H1 (cell line): Measurements from ENCODE around the gene GPR35. TPM values are rescaled to one million over a fixed set of nuclear protein-coding genes. Genes with fewer than 3 reads are reported as not detected.
"Not testable (repeated sequence)": the region's sequence is repeated elsewhere in the genome, so short reads cannot be mapped to it uniquely, and the experiment has no call there.

Experiments used
- CTCF ChIA-PET: fragments of 300-600 bp; sonication (Branson Sonifier 250); formaldehyde crosslinking; loops from one replicate; lab custom pipeline; 2021; ENCODE audit not compliant: partially characterized antibody; lab: Charles Lee
- POLR2A ChIA-PET: fragments of 300-600 bp; sonication (Branson Sonifier 250); formaldehyde crosslinking; loops from one replicate; lab custom pipeline; 2021; ENCODE audit warnings: inconsistent platforms; ENCODE audit not compliant: partially characterized antibody; lab: Charles Lee
- DNase-seq, 2 experiments: peaks; one replicate each; pipeline versions ENCODE4 v3.0.0 to v3.0.0-alpha.2; 2010 to 2022; ENCODE audit warnings: low spot score in 2 of 2, low read depth in 1 of 2, mixed read lengths in 1 of 2
- FAIRE-seq: peaks from 2 replicates; lab custom pipeline; 2011; peaks lifted over from hg19 to GRCh38; lab: Jason Lieb, UNC
- H2AFZ ChIP-seq: 2 replicates; pipeline ENCODE4 v1.8.1; 2012; ENCODE audit warnings: low read length, inconsistent platforms
- H2AK5ac ChIP-seq: 2 replicates; pipeline ENCODE4 v1.6.1; 2013; ENCODE audit warnings: low read depth, low read length
- H2BK120ac ChIP-seq: replicated peaks from 2 replicates; pipeline ENCODE3; 2013; ENCODE audit warnings: low read depth, low read length, inconsistent platforms
- H2BK12ac ChIP-seq: 2 replicates; pipeline ENCODE4 v1.6.1; 2013; ENCODE audit warnings: low read depth, low read length
- H2BK15ac ChIP-seq: 2 replicates; pipeline ENCODE4 v1.6.1; 2013; ENCODE audit warnings: low read length
- H2BK20ac ChIP-seq: 2 replicates; pipeline ENCODE4 v1.6.1; 2013; ENCODE audit warnings: low read length
- H2BK5ac ChIP-seq: 2 replicates; pipeline ENCODE4 v1.6.1; 2013; ENCODE audit warnings: low read depth, low read length
- H3K14ac ChIP-seq: 2 replicates; pipeline ENCODE4 v1.6.1; 2013; ENCODE audit warnings: inconsistent platforms; ENCODE audit not compliant: insufficient read length
- H3K18ac ChIP-seq: 2 replicates; pipeline ENCODE4 v1.6.1; 2013; ENCODE audit warnings: low read length; ENCODE audit errors: extremely low read depth
- H3K23ac ChIP-seq: 2 replicates; pipeline ENCODE4 v1.6.1; 2013; ENCODE audit warnings: inconsistent platforms; ENCODE audit not compliant: insufficient read length
- H3K23me2 ChIP-seq: 2 replicates; pipeline ENCODE4 v1.6.1; 2013; ENCODE audit warnings: low read depth, low read length
- H3K27ac ChIP-seq: 2 replicates; pipeline ENCODE4 v1.6.1; 2011; ENCODE audit warnings: low read depth, low read length, inconsistent platforms
- H3K27me3 ChIP-seq, 4 experiments: replicated peaks in 1 of 4; 1 replicate in 1 of 4; 2 replicates in 3 of 4; pipeline versions ENCODE4 v1.6.1 to v1.8.1; 2011 to 2013; ENCODE audit warnings: low read length in 3 of 4, mild to moderate bottlenecking in 3 of 4, inconsistent platforms in 2 of 4, mixed read lengths in 2 of 4, moderate library complexity in 1 of 4; ENCODE audit not compliant: control insufficient read depth in 3 of 4, insufficient read depth in 3 of 4; ENCODE audit errors: extremely low read depth in 1 of 4
- H3K36me3 ChIP-seq, 4 experiments: 2 replicates each; pipeline versions ENCODE4 v1.6.1 to v1.8.1; 2011 to 2013; ENCODE audit warnings: mild to moderate bottlenecking in 4 of 4, low read length in 3 of 4, moderate library complexity in 2 of 4, control low read depth in 1 of 4, inconsistent platforms in 1 of 4; ENCODE audit not compliant: insufficient read depth in 4 of 4, control insufficient read depth in 2 of 4
- H3K4ac ChIP-seq: replicated peaks from 2 replicates; pipeline ENCODE3; 2013; ENCODE audit warnings: low read length, low read depth, mixed read lengths, inconsistent platforms; ENCODE audit not compliant: insufficient read length
- H3K4me1 ChIP-seq, 4 experiments: replicated peaks in 1 of 4; 1 replicate in 1 of 4; 2 replicates in 3 of 4; pipeline versions ENCODE4 v1.6.1 to v1.8.1; 2011 to 2013; ENCODE audit warnings: low read length in 3 of 4, inconsistent platforms in 2 of 4, mixed read lengths in 1 of 4; ENCODE audit not compliant: insufficient read depth in 4 of 4, control insufficient read depth in 3 of 4
- H3K4me2 ChIP-seq, 2 experiments: 2 replicates each; pipeline versions ENCODE4 v1.6.1 to v1.8.1; 2011 to 2013; ENCODE audit warnings: low read depth in 2 of 2, low read length in 2 of 2, control low read depth in 1 of 2, inconsistent platforms in 1 of 2, mild to moderate bottlenecking in 1 of 2; ENCODE audit not compliant: insufficient read depth in 1 of 2
- H3K4me3 ChIP-seq, 4 experiments: fragments of 200-600, 300-600 bp in 1 of 4; sonication (generic), shearing (Covaris generic), sonication (Bioruptor Twin) in 1 of 4; 2 replicates each; pipeline versions ENCODE4 v1.5.1 to v1.8.1; 2011 to 2016; ENCODE audit warnings: low read length in 4 of 4, low read depth in 3 of 4, control low read depth in 2 of 4, inconsistent platforms in 2 of 4, mild to moderate bottlenecking in 2 of 4, mixed read lengths in 1 of 4, moderate library complexity in 1 of 4; ENCODE audit not compliant: insufficient read depth in 2 of 4; ENCODE audit errors: extremely low read depth in 1 of 4
- H3K56ac ChIP-seq: replicated peaks from 2 replicates; pipeline ENCODE3; 2013; ENCODE audit warnings: low read depth, mild to moderate bottlenecking, mixed read lengths, low read length, inconsistent platforms; ENCODE audit not compliant: insufficient read length
- H3K79me1 ChIP-seq: 2 replicates; pipeline ENCODE4 v1.6.1; 2013; ENCODE audit warnings: low read depth, low read length, control low read depth
- H3K79me2 ChIP-seq, 2 experiments: 2 replicates each; pipeline versions ENCODE4 v1.6.1 to v1.8.1; 2012 to 2013; ENCODE audit warnings: low read length in 2 of 2, mild to moderate bottlenecking in 2 of 2, inconsistent platforms in 1 of 2; ENCODE audit not compliant: insufficient read depth in 2 of 2, control insufficient read depth in 1 of 2
- H3K9ac ChIP-seq, 4 experiments: replicated peaks in 1 of 4; 1 replicate in 1 of 4; 2 replicates in 3 of 4; pipeline versions ENCODE4 v1.6.1 to v1.8.1; 2011 to 2013; ENCODE audit warnings: low read depth in 3 of 4, low read length in 3 of 4, control low read depth in 2 of 4, mild to moderate bottlenecking in 2 of 4, moderate library complexity in 2 of 4, inconsistent platforms in 1 of 4; ENCODE audit errors: extremely low read depth in 1 of 4
- H3K9me3 ChIP-seq, 2 experiments: 2 replicates each; pipeline versions ENCODE4 v1.6.1 to v1.8.1; 2012 to 2013; ENCODE audit warnings: mild to moderate bottlenecking in 2 of 2, moderate library complexity in 2 of 2, control low read depth in 1 of 2, inconsistent platforms in 1 of 2, low read depth in 1 of 2, low read length in 1 of 2, mixed read lengths in 1 of 2; ENCODE audit not compliant: insufficient read depth in 2 of 2
- H4K20me1 ChIP-seq, 2 experiments: replicated peaks in 1 of 2; 2 replicates each; pipeline versions ENCODE3 to v1.8.1; 2011 to 2013; ENCODE audit warnings: inconsistent platforms in 2 of 2, low read length in 2 of 2, mild to moderate bottlenecking in 1 of 2; ENCODE audit not compliant: insufficient read depth in 2 of 2, control insufficient read depth in 1 of 2
- H4K5ac ChIP-seq: 2 replicates; pipeline ENCODE4 v1.6.1; 2013; ENCODE audit warnings: low read length, low read depth, mixed read lengths, inconsistent platforms; ENCODE audit not compliant: insufficient read length
- H4K8ac ChIP-seq: 2 replicates; pipeline ENCODE4 v1.8.0; 2013; ENCODE audit warnings: mild to moderate bottlenecking, moderate library complexity, low read length, inconsistent platforms; ENCODE audit not compliant: insufficient read depth; ENCODE audit errors: extremely low read depth
- H4K91ac ChIP-seq: replicated peaks from 2 replicates; pipeline ENCODE3; 2013; ENCODE audit warnings: low read length, mixed read lengths, inconsistent platforms; ENCODE audit not compliant: insufficient read length
- WGBS, 2 experiments: shearing (Covaris generic) in 1 of 2; methylation state at CpG; one replicate each; pipeline versions ENCODE4 v1.1.6 to v1.1.7; 2013 to 2015; ENCODE audit warnings: low lambda C conversion rate in 2 of 2, mixed read lengths in 2 of 2, inconsistent platforms in 1 of 2, low coverage in 1 of 2, missing lambda C conversion rate in 1 of 2; ENCODE audit not compliant: insufficient replicate concordance in 2 of 2, insufficient coverage in 1 of 2, insufficient read length in 1 of 2; ENCODE audit errors: extremely low coverage in 1 of 2, missing lambda C conversion rate in 1 of 2; 5-methylcytosine and 5-hydroxymethylcytosine counted together
- polyA plus RNA-seq, 7 experiments: library from polyadenylated mRNA; depleted of rRNA in 3 of 7; stranded (reverse) in 5 of 7; unstranded in 2 of 7; fragments of >200 nt in 5 of 7; fragments of 200-250 nt in 2 of 7; gene quantifications; 1 replicate in 5 of 7; 2 replicates in 1 of 7; 4 replicates in 1 of 7; pipeline versions ENCODE4 v1.2.1 to v1.2.3, GENCODE V29; 2011 to 2013; ENCODE audit warnings: missing spikeins in 2 of 7, mixed read lengths in 2 of 7
- total RNA-seq: library from RNA; stranded (reverse); fragmentation: NEBNext Ultra II Directional; extraction: Animal tissue kit (Norgen Biotek cat#: 25700); gene quantifications from 2 replicates; pipeline ENCODE4 v1.2.1, GENCODE V29; 2021

GPR35 gene
- total and polyA plus RNA-seq, 2 of the 8 experiments (the other 6 are each of a cell fraction or from before 2014, with no cell fraction given): 0.47 TPM; not detected in 1

GRCh38 chr2:240674461-240675184 is 49.3 kb downstream of the GPR35 start:
- H3K79me1 ChIP-seq, H3K9ac ChIP-seq, POLR2A ChIA-PET, H3K27ac ChIP-seq, H3K23ac ChIP-seq, H4K20me1 ChIP-seq, H2AK5ac ChIP-seq, H4K91ac ChIP-seq, H2BK120ac ChIP-seq, H2BK15ac ChIP-seq, H3K4me1 ChIP-seq, DNase-seq, FAIRE-seq, H2BK5ac ChIP-seq, H3K14ac ChIP-seq, H2AFZ ChIP-seq, H3K23me2 ChIP-seq, H3K79me2 ChIP-seq, H2BK12ac ChIP-seq, H3K36me3 ChIP-seq, H4K8ac ChIP-seq, H3K4me3 ChIP-seq, H4K5ac ChIP-seq, H3K27me3 ChIP-seq, H2BK20ac ChIP-seq, H3K18ac ChIP-seq, H3K4ac ChIP-seq, H3K4me2 ChIP-seq, H3K56ac ChIP-seq, H3K9me3 ChIP-seq: not testable (repeated sequence)
- WGBS, 2 experiments: 76% methylated on average over 10 of the region's 16 CpGs; no CpG with 5 or more reads in 1 of the 2 experiments
- CTCF ChIA-PET: interaction anchor here (0.7 to 0.9 kb wide), 5 partner anchors 14 to 682 kb away, joined by 3 to 5 read pairs (median 3); no protein-coding TSS in a partner anchor

GRCh38 chr2:240675345-240675744 is 50.1 kb downstream of the GPR35 start:
- DNase-seq, H3K4me2 ChIP-seq, H3K79me1 ChIP-seq, H3K56ac ChIP-seq, H2BK20ac ChIP-seq, H3K4me1 ChIP-seq, H4K91ac ChIP-seq, POLR2A ChIA-PET, H3K23ac ChIP-seq, H3K9ac ChIP-seq, H2BK12ac ChIP-seq, H2AK5ac ChIP-seq, H4K8ac ChIP-seq, H3K4ac ChIP-seq, H3K4me3 ChIP-seq, H2AFZ ChIP-seq, H4K20me1 ChIP-seq, H3K27me3 ChIP-seq, H3K79me2 ChIP-seq, H3K27ac ChIP-seq, H2BK120ac ChIP-seq, H3K23me2 ChIP-seq, H3K36me3 ChIP-seq, H2BK15ac ChIP-seq, H4K5ac ChIP-seq, H3K18ac ChIP-seq, H3K9me3 ChIP-seq, H3K14ac ChIP-seq, H2BK5ac ChIP-seq: not testable (repeated sequence)
- WGBS, 2 experiments: no CpG with 5 or more reads among the region's 24 CpGs
- FAIRE-seq: peak; percentile 96
- CTCF ChIA-PET: interaction anchor here (0.9 kb wide), 1 partner anchor 13 kb away, joined by 3 read pairs; no protein-coding TSS in a partner anchor
